Activated naive CD8-positive, alpha-beta T cell treated with anti-CD3 and anti-CD28 coated beads, Interleukin-2, amount 50 U/mL, for 16 hours (primary cell): ENCODE measurements around the gene SLC16A2.
"Not testable (repeated sequence)": the region's sequence is repeated elsewhere in the genome, so short reads cannot be mapped to it uniquely, and the experiment has no call there.

Source experiments
- DNase-seq: peaks from one replicate; pipeline ENCODE4 v3.0.0-alpha.2; 2020; ENCODE audit warnings: low read depth, low spot score

The SLC16A2 gene

GRCh38 chrX:74445099-74445498 is 23.8 kb downstream of the SLC16A2 start:
- no peak for DNase-seq

GRCh38 chrX:74446876-74447275 is 25.6 kb downstream of the SLC16A2 start:
- no peak for DNase-seq

GRCh38 chrX:74448669-74449068 is 27.4 kb downstream of the SLC16A2 start:
- no peak for DNase-seq

- no peak for DNase-seq
These were observed 28.1 kb downstream of the SLC16A2 start for GRCh38 chrX:74449322-74449936.

DNA sequence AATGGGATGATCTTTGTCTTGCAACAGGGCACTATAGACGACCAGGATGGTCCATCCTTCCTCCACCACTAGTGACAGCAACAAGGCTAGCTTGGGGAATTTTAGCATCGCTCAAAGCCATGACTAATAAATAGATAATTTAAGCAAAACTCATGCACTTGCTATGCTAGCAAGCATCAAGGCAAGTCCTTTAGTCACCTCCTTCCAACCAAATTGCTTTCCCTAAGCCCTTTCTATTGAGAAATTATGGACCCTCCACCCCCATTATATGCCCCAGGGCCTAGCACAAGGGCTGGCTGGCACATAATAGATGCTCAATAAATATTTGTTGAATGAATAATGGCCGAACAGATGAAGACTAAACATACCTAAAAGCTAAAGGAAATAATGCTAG is 28.6 kb downstream of the SLC16A2 start:
- DNase-seq: no peak

GRCh38 chrX:74450803-74451449 is 29.6 kb downstream of the SLC16A2 start:
- no peak for DNase-seq

DNA sequence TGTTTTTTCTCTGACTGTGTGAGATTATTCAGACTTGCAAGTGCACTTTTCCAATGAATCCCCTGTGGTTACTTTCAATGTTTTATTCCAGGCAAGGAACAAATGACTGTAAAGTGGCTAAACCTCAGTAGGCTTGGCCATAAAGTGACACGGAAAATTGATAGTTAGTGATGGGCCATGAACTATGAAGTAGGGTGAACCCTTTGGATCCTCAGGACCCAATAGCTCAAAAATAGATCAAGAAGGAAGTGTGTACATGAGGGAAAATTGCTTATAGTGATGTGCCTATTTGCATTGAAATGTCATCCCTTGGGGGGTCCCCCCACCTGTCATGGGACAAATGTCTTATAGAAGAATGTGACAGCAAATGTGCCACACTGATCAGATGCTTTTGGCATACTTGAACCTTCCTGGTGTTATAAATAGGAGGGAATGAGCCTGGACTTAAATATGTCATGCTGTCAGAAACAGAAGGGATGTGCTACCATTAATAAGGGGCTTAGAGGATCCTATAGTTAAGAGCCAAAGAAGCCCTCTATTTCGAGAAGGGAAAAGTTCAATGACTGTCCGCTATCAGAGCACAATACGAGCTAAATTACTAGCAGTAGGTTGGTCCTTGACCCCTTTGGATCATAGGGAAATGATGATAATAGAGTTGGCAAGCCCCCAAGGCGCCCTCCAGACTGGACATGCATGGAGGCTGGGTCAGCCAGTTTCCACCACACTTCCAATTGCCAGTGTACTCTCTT is 30.3 kb downstream of the SLC16A2 start:
- no peak for DNase-seq

- DNase-seq: no peak
These were observed 30.8 kb downstream of the SLC16A2 start for GRCh38 chrX:74452199-74452481.

DNA sequence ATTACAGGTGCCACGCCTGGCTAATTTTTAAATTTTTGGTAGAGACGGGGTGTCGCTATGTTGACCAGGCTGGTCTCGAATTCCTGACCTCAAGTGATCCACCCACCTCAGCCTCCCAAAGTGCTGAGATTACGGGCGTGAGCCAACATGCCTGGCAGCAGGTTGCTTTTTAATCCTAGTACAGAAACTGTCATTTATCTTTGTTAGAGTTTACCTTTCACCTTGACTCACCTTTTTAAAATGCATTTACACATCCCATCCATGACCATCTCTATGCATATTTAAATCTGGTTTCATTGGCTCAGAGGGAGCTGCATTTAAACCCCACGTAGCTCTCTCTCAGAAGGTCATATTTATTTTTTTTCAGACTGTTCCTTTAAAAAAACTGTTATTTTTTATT is 31.9 kb downstream of the SLC16A2 start:
- no peak for DNase-seq

DNA sequence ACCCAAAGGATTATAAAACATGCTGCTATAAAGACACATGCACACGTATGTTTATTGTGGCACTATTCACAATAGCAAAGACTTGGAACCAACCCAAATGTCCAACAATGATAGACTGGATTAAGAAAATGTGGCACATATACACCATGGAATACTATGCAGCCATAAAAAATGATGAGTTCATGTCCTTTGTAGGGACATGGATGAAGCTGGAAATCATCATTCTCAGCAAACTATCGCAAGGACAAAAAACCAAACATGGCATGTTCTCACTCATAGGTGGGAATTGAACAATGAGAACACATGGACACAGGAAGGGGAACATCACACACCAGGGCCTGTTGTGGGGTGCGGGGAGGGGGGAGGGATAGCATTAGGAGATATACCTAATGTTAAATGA is 32.9 kb downstream of the SLC16A2 start:
- DNase-seq: not testable (repeated sequence)

DNA sequence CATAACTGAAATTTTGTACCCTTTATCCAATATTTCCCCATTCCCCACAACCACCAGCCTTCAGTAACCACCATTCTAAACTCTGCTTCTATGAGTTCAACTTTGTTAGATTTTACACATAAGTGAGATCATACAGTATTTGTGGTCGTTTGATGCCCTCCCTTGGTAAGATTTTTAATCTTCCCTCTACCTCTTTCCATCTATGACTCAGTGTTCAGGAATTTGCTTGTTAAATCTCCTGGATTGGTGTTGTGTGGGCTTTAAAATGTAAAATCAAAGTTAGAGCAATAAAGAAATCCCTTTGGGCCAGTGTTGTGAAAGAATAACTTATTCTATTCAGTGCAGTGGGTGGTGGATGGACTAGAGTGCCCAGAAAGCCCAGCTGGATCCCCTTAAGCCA is 37.4 kb downstream of the SLC16A2 start:
- no peak for DNase-seq

DNA sequence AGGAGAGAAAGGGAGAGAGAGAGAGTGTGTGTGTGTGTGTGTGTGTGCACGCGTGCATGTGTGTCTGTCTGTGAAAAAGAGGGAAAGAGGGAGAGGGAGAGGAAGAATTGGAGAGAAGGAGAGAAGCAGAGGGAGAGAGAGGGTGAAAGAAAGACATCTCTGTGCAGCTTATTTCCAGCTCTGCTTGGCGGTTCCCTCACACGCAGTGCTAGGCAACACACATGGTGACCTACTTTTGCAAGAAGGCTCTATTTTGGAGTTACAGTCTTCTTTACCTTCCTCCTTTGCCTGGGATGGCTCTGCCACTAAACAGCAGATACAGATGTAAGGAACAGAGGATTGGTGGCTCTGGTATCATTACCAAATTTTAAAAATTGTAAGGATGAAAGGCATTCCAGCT is 40.1 kb downstream of the SLC16A2 start:
- no peak for DNase-seq

DNA sequence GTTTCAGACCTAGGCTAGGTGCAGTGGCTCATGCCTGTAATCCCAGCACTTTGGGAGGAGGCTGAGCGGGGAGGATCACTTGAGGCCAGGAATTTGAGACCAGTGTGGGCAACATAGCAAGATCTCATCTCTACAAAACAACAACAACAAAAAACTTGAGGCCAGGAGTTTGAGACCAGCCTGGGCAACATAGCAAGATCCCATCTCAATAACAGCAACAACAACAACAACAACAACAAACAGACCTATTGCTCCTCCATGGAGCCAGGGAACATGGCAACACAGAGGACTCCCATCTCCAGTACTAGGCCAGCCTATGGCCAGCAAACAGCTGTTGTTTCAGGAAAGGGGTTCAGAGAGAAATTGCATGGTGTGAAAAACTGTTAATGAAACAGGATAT is 43.4 kb downstream of the SLC16A2 start:
- no peak for DNase-seq

DNA sequence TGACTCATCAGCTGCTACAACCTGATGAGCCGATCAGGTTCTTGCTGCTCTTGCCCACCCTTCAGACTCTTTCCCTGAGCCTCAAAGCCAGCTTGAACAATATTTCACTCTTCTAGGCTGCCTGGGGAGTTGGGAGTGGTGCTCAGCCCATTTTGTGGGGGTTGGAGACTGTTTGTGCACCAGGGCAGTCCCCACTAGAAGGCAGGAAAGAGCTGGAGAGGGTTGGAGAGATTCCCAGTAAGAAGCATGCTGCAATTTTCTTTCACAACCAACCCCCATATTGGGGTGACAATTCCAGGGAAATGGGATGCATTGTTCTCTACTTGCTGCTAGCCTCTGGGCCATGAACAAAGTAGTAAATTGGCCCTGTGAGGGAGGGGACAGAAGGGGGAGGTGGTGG is 44.1 kb downstream of the SLC16A2 start:
- DNase-seq: no peak

- DNase-seq: no peak
These were observed 46.4 kb downstream of the SLC16A2 start for GRCh38 chrX:74467656-74468055.

- not testable (repeated sequence) for DNase-seq
These were observed 51.8 kb downstream of the SLC16A2 start for GRCh38 chrX:74473116-74473515.

- DNase-seq: no peak
These were observed 69.0 kb downstream of the SLC16A2 start for GRCh38 chrX:74490247-74490646.

DNA sequence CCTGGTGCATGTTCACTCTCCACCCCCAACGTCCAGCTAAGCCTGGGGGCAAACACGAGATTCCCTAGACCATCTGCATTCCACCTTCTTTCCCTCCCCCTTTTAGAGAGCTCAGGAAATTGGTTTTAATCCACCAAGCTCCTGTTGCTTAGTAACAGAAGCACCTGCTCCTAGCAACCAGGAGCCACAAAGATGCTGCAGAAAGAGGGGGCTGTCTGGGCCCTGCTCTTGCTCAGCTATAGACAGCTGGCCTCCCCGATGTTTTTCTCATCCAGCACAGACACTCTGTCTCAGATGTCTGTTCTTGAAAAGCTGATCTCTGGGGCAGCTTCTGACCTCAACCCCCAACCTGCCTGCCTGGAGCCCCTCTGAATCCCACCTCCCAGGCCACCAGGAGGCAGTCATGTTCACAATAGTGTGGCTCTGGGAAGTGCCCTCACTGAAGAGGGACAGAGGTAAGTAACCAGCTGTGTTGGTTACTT is 71.5 kb downstream of the SLC16A2 start:
- DNase-seq: no peak

DNA sequence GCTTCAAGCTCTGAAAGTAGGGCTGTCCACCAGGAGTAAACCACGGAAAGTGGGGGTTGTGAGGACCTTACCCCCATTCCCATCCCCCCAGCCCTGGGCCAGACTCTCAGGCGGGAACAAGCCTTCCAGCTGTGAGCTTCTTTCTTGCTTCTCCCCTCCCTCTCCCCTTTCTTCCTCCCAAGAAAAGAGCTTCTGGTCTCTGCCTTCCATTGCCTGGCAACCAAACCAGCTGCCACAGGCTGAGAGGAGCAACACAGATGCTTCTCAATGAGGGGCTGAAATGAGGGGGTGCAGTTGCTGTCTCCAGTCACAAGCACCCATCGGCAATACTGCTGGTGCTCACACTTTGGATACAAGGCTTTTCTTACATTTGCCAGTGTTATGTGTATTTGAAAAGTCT is 72.5 kb downstream of the SLC16A2 start:
- no peak for DNase-seq

GRCh38 chrX:74498924-74499323 is 77.6 kb downstream of the SLC16A2 start:
- DNase-seq: no peak

GRCh38 chrX:74500067-74500466 is 78.8 kb downstream of the SLC16A2 start:
- DNase-seq: no peak

- no peak for DNase-seq
These were observed 79.3 kb downstream of the SLC16A2 start for GRCh38 chrX:74500555-74500954.

GRCh38 chrX:74505437-74505836 is 84.1 kb downstream of the SLC16A2 start:
- no peak for DNase-seq
